HG03196 (cell line): ENCODE data around the gene DDTL.
"Not testable (repeated sequence)": the region's sequence is repeated elsewhere in the genome, so short reads cannot be mapped to it uniquely, and the experiment has no call there.

Experiments used
- ATAC-seq: cut with Tn5 transposase; IDR thresholded peaks from one replicate; pipeline ENCODE4 v1.9.1; 2021; ENCODE audit not compliant: unreplicated experiment

The DDTL gene

DNA sequence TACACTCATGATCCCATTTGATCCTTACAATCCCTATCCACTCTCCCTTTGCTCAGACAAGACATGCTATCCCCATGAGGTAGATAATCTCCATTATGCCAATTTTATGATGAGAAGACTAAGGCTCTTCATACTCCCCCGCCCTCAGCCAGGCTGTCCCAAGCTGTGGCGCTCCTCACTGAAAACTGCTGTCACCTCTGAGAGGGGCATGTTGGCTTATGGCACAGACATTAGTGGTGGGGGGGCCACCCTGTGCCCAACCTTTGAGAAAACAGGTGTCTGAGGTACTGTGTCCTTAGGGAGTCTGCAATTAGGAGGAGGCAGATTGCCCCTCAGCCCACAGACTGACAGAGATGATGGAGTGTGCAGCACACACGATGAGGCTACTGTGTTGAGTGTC lies 2.4 kb downstream of the DDTL start:
- no peak for ATAC-seq

DNA sequence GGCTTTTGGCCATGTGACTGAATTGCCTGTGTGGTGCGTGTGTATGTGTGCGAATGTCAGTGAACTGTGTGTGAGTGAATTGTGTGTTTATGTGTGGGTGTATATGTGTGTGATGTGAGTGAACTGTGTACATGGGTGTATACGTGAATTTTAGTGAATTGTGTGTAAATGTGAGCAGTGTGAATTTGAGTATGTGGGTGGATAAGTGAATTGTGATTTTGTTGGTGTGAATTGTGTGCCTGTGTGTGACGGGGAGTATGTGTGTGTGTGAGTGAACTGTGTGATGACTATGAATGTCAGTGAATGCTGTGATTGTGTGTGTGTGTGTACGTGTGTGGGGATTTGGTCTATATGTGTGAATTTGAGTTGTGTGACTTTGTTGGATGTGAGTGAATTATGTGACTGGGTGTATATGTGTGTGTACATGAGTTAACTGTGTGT lies 3.5 kb downstream of the DDTL start:
- no peak for ATAC-seq

DNA sequence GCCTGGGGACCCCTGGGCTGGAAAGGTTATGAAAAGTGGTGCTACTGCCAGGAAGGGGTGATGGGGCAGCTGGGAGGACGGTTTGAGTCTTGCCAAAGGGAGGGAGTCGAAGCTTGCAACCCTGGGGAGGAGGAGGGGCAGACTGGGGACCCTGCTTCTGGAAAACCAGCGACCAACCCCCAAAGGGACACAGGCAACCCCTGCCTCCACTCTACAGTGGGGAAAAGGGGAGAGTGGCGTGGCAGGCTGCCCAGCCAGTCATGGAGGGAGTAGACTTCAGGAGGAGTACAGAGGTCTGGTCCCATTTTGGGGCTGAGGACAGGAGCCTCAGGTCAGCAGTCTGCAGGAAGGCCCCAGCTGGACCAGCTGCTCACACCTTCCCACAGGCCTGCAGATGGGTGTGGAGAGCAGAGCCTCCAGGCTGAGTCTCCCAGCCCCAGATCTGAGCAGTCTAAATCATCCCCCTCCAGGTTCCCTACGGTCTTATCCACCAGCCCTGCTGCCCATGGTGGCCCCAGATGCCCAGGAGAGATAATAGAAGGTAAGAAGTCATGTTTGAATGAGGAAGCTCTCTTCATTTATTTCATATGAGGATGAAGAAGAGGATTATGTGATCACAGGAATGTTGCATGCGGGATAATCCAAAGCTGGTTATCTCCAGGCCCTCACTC lies 4.3 kb downstream of the DDTL start:
- no peak for ATAC-seq

DNA sequence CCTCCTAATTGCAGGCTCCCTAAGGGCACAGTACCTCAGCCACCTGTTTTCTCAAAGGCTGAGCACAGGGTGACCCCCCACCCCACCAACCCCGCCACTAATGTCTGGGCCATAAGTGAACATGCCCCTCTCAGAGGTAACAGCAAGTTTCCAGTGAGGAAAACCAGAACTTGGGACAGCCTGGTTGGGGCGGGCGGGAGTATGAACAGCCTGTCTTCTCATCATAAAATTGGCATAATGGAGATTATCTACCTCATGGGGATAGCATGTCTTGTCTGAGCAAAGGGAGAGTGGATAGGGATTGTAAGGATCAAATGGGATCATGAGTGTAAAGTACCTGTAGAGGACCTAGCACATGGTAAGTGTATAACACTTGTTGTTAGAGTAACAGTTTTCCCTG lies 5.2 kb downstream of the DDTL start:
- ATAC-seq: not testable (repeated sequence)

DNA sequence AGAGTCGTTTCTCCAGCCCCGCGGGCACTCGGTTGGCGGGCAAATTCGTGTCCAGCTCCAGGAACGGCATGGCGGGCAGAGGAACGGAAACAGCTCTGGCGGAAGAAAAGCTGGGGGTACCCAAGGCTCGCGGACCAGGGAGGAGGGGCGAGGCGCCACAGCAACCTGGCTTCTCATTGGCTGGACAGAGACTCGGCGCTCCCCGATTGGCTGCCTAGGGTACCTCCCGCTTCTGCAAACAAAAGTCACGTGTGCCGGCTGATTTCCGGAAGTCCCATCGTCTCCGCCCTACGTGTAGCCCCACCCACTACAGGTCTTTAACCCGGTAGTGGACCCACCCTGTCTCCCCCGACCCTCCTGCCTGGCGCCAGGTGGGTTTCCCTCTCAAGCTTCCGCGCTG lies 7.7 kb downstream of the DDTL start, which contains the start of gene DDT:
Gene DDT (minus strand): TSS at position 97 of the 400 bp plus-strand sequence. CDS start 27 bp downstream, at position 70.
- ATAC-seq: peak; percentile 88

DNA sequence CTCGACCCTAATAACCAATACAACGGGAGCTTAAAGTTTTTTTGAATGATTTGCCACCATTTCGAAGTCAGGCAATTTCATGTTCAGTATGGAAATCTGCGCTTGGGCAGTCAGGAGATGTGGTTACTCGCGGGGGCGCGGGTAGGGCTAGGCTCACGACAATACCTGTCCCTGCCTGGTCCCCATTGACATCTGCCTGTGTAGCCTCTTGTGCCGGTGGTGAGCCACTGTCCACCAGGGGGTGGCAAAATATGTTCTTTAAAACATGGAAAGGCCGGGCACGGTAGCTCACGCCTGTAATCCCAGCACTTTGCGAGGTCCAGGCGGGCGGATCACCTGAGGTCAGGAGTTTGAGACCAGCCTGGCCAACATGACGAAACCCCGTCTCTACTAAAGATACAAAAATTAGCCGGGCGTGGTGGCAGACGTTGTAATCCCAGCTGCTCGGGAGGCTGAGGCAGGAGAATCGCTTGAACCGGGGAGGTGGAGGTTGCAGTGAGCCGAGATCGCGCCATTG lies 8.2 kb downstream of the DDTL start:
- peak; percentile 25 for ATAC-seq

DNA sequence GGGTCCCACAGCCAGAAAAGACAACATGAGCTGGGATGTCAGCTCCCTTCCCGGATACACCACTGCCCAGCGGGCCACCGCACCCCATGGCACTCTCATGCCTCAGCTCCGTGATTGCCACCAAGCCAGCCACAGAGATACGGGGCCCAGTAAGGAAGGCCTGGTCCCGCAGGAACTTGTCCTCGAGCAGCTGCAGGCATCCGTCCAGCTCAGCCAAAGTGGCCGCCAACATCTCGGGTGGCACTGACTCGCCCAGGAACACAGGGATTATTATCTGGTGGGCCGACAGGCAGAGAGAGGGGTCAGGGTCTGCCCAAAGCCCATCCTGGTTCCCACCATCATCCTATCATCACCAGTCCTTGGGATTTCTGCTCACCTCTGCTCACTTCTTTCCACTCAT lies 10.6 kb downstream of the DDTL start:
- not testable (repeated sequence) for ATAC-seq

DNA sequence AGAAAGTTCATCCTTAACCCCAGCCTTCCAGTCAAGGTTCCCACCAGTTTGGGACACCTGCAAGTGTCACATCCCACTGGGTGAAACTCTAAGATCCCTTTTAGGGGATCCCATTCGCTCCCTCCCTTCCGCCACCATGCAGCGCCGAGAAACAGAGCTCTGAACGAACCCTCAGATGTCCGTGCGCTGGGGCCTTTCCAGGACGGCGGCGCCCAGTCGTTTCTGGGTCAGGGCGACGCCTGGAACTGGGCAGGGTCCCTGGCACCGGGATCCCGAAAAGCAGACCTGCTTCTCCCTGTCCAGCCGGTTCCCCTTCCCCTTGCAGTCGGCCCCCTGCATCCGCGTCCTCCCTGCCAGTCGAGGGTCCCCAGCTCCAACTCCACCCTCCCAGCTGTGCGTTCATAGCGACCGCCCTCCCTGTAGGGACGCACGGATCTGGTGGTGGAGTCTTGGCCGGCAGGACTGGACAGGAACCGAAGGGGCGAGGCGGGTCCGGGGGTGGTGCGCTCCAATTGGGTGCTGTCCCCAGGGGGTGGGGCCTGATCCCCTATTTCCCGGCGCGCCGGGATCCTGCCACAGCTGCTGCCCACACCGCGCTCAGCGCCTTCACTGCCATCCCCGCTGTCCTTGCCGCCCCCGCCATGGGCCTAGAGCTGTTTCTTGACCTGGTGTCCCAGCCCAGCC lies 13.0 kb downstream of the DDTL start, which contains the start of gene GSTT2:
Gene GSTT2 (plus strand): TSS at position 578 of the 684 bp plus-strand sequence.
- ATAC-seq: not testable (repeated sequence)

DNA sequence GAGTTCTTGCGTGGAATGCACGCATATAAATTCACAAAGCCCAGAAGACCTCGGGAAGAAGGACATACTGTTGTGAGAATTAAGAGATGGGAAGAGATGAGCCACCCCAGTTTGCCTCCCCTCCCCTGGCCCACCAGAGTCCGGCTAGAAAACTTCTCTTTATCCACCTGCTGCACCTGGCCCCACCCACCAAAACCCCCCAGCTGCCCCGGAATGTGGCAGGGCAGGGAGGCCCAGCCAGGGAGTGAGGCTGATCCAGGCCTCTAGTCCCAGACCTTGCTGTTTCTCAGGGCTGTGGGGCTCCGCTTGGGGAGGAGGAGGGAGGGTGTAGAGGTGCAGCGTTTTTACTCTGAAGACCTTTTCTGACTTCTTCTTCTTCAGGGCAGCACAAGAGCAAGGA lies 13.9 kb downstream of the DDTL start:
- not testable (repeated sequence) for ATAC-seq

DNA sequence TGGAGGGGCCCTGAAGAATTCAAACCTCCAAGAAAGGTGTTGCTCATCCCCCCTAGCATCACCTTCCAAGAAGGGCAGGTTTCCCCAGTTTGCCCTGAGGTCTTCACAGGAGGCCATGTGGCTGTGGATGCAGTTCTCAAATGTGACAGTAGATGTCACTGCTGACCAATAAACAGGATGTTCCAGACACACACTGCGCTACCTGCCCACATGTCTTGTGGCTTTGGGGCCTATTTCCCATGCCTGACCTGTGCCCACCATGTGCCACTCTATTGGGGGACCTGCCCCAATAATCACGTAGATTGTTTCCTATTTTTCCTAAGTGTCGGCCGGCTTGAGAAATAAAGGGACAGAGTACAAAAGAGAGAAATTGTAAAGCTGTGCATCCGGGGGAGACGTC lies 17.7 kb downstream of the DDTL start:
- no peak for ATAC-seq

DNA sequence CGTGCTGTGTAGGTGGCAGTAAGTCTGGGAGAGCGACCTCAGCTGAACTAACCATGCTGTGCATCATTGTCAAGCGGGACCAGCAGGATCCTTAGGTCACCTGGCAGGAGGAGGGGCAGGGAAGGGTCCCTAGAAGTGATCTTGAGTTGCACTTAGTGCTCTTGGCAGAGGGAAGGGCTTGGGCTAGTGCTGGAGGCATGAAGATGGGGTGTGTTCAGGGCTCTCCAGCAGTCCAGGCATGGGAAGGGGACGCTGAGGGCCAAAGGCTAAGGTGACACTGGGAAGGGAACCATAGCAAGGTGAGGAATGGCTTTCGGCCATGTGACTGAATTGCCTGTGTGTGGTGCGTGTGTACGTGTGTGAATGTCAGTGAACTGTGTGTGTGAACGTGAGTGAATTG lies 19.4 kb downstream of the DDTL start:
- ATAC-seq: not testable (repeated sequence)

DNA sequence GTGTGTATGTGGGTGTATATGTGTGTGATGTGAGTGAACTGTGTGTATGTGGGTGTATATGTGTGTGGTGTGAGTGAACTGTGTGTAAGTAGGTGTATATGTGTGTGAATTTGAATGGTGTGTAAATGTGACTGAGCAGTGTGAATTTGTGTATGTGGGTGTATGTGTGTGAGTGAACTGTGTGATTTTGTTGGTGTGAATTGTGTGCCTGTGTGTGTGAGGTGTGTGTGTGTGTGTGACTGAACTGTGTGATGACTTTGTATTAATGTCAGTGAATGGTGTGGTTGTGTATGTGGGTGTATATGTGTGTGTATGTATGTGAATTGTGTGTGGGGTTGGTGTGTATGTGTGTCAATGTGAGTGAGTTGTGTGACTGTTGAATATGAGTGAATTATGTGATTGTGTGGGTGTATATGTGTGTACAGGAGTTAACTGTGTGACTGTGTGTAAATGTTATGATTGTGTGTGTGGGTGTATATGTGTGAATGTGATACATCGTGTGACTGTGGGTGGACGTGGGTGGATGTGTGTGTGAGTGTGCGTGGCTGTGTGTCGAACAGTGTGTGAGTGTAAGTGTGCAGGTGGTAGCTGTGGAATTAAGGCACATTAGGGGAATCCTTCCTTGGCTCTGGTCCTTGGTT lies 20.0 kb downstream of the DDTL start:
- ATAC-seq: not testable (repeated sequence)

DNA sequence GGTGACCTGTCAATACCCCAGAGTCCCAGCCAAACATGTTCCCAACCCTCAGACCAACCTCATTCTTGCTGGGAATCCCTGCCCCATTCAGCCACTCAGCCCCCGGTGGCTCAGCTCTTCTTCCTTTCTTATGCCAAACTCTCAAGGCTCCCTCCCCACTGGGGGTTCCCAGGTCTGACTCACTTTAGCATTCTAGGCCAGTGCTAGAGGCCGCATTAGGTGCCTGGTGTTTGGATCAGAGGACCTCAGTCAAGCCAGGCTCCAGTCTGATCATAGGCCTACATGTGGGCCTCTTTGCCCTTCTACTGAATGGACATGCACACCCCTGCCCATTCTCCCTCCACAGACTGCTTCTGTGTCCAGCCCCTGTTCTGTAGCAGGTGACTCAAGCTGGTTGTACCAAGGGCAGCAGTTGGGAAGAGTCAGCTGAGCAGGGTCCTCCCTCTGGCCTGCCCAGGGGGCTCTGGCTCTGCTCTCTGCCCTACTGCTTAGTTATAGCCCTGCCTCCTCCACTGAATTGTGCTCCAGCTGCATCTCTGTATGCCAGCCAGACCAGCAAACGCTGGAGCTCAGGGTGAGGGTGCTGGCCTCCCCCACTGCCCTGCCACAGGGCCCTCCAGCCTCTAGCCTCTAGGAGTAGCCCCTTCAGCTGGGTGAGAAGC lies 23.0 kb downstream of the DDTL start:
- ATAC-seq: not testable (repeated sequence)

DNA sequence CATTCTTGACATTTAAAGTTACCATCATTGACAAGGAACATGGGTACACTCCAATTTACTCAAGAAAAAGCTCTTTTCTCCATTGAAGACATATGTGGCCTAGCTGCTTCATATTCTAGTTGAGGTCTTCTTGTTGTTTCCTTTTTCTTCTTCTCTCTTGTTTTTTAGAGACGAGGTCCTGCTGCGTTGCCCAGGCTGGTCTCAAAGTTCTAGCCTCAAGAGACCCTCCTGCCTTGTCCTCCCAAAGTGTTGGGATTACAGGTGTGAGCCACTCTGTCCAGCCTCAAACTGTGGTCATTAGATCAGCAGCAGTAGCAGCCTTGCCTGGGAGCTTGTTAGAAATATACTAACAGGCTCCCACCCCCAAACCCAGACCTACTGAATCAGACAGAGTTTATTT lies 26.4 kb downstream of the DDTL start:
- not testable (repeated sequence) for ATAC-seq

DNA sequence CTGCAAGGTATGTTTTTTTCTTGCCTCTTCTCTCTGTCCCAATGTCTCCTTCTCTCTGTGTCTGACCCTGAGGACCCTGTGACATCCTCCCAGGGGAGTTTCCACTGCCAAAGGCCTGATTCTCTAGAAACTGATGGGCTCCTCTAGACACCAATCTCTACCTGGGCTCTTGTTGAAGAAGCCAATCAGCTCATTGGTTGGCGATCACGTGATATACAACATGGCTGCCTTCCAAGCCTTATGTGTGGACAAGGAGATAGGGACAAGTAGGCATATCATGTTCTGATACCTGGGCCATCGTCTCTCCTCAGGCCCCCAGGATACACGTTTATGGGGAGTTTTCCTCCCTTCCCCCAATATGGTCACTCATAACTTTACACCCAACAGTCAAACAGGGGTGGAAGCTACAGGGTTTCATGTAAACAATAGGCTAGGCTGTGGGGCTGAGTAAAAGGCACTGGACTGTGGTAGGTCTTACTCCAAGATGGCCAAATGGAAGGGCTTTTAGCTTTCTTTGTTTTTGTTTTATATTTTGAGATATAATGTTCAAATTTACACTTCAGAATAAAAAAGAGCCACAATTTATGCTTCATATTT lies 27.0 kb downstream of the DDTL start:
- not testable (repeated sequence) for ATAC-seq

DNA sequence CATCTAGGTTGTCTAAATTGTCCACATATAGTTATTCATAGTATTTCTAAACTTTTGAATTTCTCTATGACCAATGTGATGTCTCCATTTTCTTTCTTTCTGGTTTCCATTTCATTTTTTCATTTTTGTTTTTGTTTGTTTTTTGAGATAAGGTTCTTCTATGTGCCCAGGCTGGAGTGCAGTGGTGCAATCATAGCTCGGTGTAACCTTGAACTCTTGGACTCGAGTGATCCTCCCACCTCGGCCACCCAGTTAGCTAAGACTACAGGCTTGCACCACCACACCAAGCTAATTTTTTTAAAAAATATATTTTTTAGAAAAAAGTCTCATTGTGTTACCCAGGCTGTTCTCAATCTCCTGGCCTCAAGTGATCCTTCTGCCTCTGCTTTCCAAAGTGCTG lies 30.4 kb downstream of the DDTL start:
- ATAC-seq: no peak

DNA sequence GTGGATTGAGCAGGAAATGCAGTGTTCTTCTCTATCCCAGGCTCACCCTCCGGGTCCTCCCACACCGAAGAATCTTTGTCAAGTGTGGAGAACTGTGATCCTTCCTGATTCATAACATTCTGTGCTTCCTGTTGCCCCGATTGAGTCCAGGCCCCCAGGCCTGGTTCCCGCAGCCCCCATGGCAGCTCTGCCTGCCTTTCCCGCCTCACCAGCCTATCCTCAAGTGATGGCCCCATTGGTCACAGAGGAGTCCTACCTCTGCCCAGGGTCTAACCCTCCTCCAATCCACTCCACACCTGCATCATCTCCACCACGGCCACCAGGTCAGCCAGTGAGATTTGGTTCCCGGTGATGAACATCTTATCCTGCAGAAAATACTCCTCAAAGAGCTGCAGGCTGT lies 33.1 kb downstream of the DDTL start:
- ATAC-seq: not testable (repeated sequence)

DNA sequence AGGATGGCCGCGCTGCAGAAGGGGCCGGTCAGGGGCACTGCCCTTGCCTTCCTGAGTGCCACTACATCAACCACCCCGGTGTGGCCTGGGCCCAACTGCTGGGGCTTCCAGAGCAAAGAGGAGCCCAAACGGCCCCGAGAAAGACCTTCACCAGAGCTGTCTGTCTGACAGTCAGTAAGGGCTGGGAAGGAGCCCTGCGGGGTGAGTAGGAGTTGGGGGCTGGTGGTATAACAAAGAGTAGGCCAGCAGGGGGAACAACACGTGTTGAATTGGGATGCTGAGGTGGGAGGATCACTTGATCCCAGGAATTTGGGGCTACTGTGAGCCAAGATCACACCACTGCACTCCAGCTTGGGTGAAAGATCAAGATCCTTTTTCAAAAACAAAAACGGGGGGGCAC lies 34.6 kb downstream of the DDTL start:
- no peak for ATAC-seq

DNA sequence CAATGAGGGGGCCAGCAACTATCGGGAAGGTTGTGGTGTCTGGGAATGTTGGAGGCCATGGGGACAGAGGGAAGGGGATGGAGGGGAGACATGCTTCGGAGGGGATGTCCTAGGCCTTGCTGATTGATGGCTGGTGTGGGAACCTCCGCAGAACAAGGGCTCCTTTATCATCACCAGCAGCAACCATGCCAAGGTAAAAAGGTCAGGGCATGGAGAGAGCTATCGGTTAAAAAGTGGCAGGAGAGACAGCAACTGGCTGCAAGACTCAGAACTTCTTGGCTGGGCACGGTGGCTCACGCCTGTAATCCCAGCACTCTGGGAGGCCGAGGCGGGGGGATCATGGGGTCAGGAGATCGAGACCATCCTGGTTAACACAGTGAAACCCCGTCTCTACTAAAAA lies 35.6 kb downstream of the DDTL start:
- no peak for ATAC-seq

DNA sequence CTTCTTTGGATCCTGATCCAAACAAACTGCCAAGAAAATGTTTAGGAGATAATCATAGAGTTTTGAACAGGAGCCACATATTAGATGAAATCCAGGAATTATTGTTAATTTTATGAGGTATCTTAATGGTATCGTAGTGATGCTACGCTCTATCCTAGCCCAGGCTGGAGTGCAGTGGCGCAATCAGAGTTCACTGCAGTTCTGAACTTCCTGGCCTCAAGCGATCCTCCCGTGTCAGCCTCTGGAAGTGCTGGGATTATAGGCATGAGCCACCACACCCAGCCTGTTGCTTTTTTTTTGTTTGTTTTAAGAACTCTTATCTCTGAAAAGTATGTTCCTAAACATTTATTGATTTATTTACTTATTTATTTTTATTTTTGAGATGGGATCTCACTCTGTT lies 36.2 kb downstream of the DDTL start:
- ATAC-seq: no peak

DNA sequence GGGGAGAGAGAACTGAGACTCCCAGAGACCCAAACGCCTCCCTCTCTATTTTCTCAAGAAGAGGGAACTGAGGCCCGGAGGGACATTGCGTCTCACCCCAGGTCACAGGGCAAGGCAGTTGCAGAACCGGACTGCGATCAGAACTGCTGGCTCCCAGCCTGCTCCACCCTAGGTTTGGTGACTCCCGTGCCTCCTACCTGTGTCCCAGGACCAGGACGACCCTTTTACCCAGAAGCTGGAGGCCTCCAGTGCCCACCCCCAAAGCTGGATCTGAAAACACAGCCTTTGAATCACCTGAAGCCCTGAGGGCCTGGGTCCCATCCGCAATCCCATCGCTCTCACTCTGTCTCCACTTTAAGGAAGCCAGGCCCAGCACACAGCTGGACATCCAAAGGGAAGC lies 37.2 kb downstream of the DDTL start:
- ATAC-seq: no peak
